ENCODE results near the gene SHROOM2.

GRCh38 chrX:9921407-9921806, 135.2 kb downstream of the SHROOM2 start:
- TF ChIP-seq CTCF (conservative IDR thresholded peaks at IDR 0.05 in 1 of 2, IDR thresholded peaks at IDR 0.05 in 1 of 2; ENCODE audit: low read depth in 1 of 2, low read length in 2 of 2) (no peak), EZH2 (IDR thresholded peaks at IDR 0.05; ENCODE audit: low read length, missing control alignments) (no peak)
